ENCODE results near the gene CPT1A.

Gene CPT1A

GRCh38 chr11:68715456-68716122 lies 126.1 kb downstream of the CPT1A start:
- Histone ChIP-seq H3K9me3 (no peaks in the 10 kb centered on the region), H3K36me3 (peaks cover 31% of the 10 kb centered on the region), H3K4me1 (ENCODE audit: control insufficient read depth in 1 of 2, insufficient read depth in 1 of 2, low read depth in 1 of 2, low read length in 1 of 2) (peaks cover 15 to 24% of the 10 kb centered on the region in 2 experiments), H3K27ac (peak overlapping the region; percentile 22), H3K4me3 (ENCODE audit: low read depth in 1 of 2, low read length in 1 of 2) (no peak overlapping the region), H3K27me3 (no peaks in the 10 kb centered on the region)
- no peak for TF ChIP-seq CTCF (IDR thresholded peaks at IDR 0.05)

- Histone ChIP-seq H3K27me3 (no peaks in the 10 kb centered on the region), H3K4me3 (ENCODE audit: low read depth in 1 of 2, low read length in 1 of 2) (no peak overlapping the region), H3K27ac (no peak overlapping the region), H3K36me3 (peaks cover 35% of the 10 kb centered on the region), H3K9me3 (no peaks in the 10 kb centered on the region), H3K4me1 (ENCODE audit: control insufficient read depth in 1 of 2, insufficient read depth in 1 of 2, low read depth in 1 of 2, low read length in 1 of 2) (peaks cover 15 to 24% of the 10 kb centered on the region in 2 experiments)
- no peak for TF ChIP-seq CTCF (IDR thresholded peaks at IDR 0.05)
These were observed 127.5 kb downstream of the CPT1A start for GRCh38 chr11:68714060-68714856.

- Histone ChIP-seq H3K4me3 (ENCODE audit: low read depth in 1 of 2, low read length in 1 of 2) (no peak overlapping the region), H3K4me1 (ENCODE audit: control insufficient read depth in 1 of 2, insufficient read depth in 1 of 2, low read depth in 1 of 2, low read length in 1 of 2) (peaks cover 8 to 9% of the 10 kb centered on the region in 2 experiments), H3K27ac (no peak overlapping the region), H3K9me3 (no peaks in the 10 kb centered on the region), H3K27me3 (no peaks in the 10 kb centered on the region), H3K36me3 (peaks cover 59% of the 10 kb centered on the region)
- TF ChIP-seq CTCF (IDR thresholded peaks at IDR 0.05): no peak
These were observed 130.6 kb downstream of the CPT1A start for GRCh38 chr11:68711114-68711513.

GRCh38 chr11:68710409-68710808 lies 131.3 kb downstream of the CPT1A start:
- peaks cover under 1 to 2% of the 10 kb centered on the region in 2 experiments for H3K4me1 ChIP-seq (ENCODE audit: control insufficient read depth in 1 of 2, insufficient read depth in 1 of 2, low read depth in 1 of 2, low read length in 1 of 2)
- H3K9me3 ChIP-seq: no peaks in the 10 kb centered on the region
- no peak overlapping the region for H3K27ac ChIP-seq
- H3K36me3 ChIP-seq: peaks cover 64% of the 10 kb centered on the region
- H3K27me3 ChIP-seq: no peaks in the 10 kb centered on the region
- no peak overlapping the region for H3K4me3 ChIP-seq (ENCODE audit: low read depth in 1 of 2, low read length in 1 of 2)
- TF ChIP-seq CTCF (IDR thresholded peaks at IDR 0.05): no peak

GRCh38 chr11:68709062-68709461 lies 132.7 kb downstream of the CPT1A start:
- Histone ChIP-seq H3K4me3 (ENCODE audit: low read depth in 1 of 2, low read length in 1 of 2) (no peak overlapping the region), H3K9me3 (no peaks in the 10 kb centered on the region), H3K27ac (no peak overlapping the region), H3K4me1 (ENCODE audit: control insufficient read depth in 1 of 2, insufficient read depth in 1 of 2, low read depth in 1 of 2, low read length in 1 of 2) (no peaks in the 10 kb centered on the region), H3K27me3 (no peaks in the 10 kb centered on the region), H3K36me3 (peaks cover 63% of the 10 kb centered on the region)
- TF ChIP-seq CTCF (IDR thresholded peaks at IDR 0.05): no peak

Data from neutrophil (primary cell).